AG10803 (cell line): ENCODE measurements around the gene SKIC3.

ENCODE experiments used
- DNase-seq: peaks from one replicate; pipeline ENCODE4 v3.0.0; 2010; ENCODE audit warnings: low read depth
- H3K4me3 ChIP-seq: 2 replicates; pipeline ENCODE4 v1.5.1; 2011; ENCODE audit warnings: mild to moderate bottlenecking, low read length, control low read depth
- CTCF ChIP-seq: conservative IDR thresholded peaks from 2 replicates; pipeline ENCODE4 v1.5.1; 2011; ENCODE audit warnings: mild to moderate bottlenecking, low read length, control low read depth, inconsistent platforms

The SKIC3 gene

GRCh38 chr5:95519681-95520080, 35.1 kb downstream of the SKIC3 start:
- no peak overlapping the region for H3K4me3 ChIP-seq
- no peak for TF ChIP-seq CTCF
- DNase-seq, result no peak

- no peak for TF ChIP-seq CTCF
- no peak for DNase-seq
- H3K4me3 ChIP-seq, result no peak overlapping the region
These were observed 35.6 kb downstream of the SKIC3 start for GRCh38 chr5:95519151-95519550.

- no peak overlapping the region for H3K4me3 ChIP-seq
- no peak for TF ChIP-seq CTCF
- DNase-seq, result no peak
These were observed 36.4 kb downstream of the SKIC3 start for GRCh38 chr5:95518417-95518816.

GRCh38 chr5:95511606-95512005, 43.2 kb downstream of the SKIC3 start:
- no peak for DNase-seq
- no peak overlapping the region for H3K4me3 ChIP-seq
- TF ChIP-seq CTCF, result no peak

GRCh38 chr5:95508550-95508949, 46.2 kb downstream of the SKIC3 start:
- DNase-seq, result no peak
- no peak for TF ChIP-seq CTCF

More at GRCh38 chr5:95508550-95508949, 46.2 kb downstream of the SKIC3 start:
- H3K4me3 ChIP-seq, result no peak overlapping the region
